Globus pallidus (tissue), 1 donor: Measurements from ENCODE around the gene SBF1.
A peak's percentile ranks its signal among the peaks of the same experiment; 100 is the strongest.

ENCODE experiments used
- DNase-seq: peaks from one replicate; pipeline ENCODE4 v3.0.0-alpha.2; 2015; ENCODE audit warnings: low spot score

The SBF1 gene

GRCh38 chr22:50485221-50486131, 10.6 kb upstream of the SBF1 start:
- no peak for DNase-seq

- no peak for DNase-seq
Observed at GRCh38 chr22:50483977-50484853, 9.4 kb upstream of the SBF1 start.

GRCh38 chr22:50483556-50483955, 8.7 kb upstream of the SBF1 start:
- DNase-seq = no peak

- no peak for DNase-seq
Observed at GRCh38 chr22:50483106-50483505, 8.3 kb upstream of the SBF1 start.

- DNase-seq = no peak
Observed at GRCh38 chr22:50482107-50483074, 7.6 kb upstream of the SBF1 start.

- DNase-seq = no peak
Observed at GRCh38 chr22:50481440-50482106, 6.7 kb upstream of the SBF1 start, which contains the start of gene ADM2. Gene ADM2, plus strand, starts transcription at chr22:50481543. Its CDS starts 305 bp downstream, at chr22:50481848.

- no peak for DNase-seq
Observed at GRCh38 chr22:50481045-50481439, 6.2 kb upstream of the SBF1 start.

- DNase-seq = no peak
Observed at GRCh38 chr22:50479721-50480120, 4.9 kb upstream of the SBF1 start.

- no peak for DNase-seq
Observed at GRCh38 chr22:50477923-50478322, 3.1 kb upstream of the SBF1 start.

GRCh38 chr22:50476868-50477267, 2.0 kb upstream of the SBF1 start:
- no peak for DNase-seq

GRCh38 chr22:50475652-50476002, 792 bp upstream of the SBF1 start:
- no peak for DNase-seq

- no peak for DNase-seq
Observed at GRCh38 chr22:50473855-50474671, 772 bp downstream of the SBF1 start.

- DNase-seq = no peak
Observed at GRCh38 chr22:50473088-50473487, 1.7 kb downstream of the SBF1 start.

- DNase-seq = no peak
Observed at GRCh38 chr22:50471962-50472361, 2.9 kb downstream of the SBF1 start.

GRCh38 chr22:50471197-50471847, 3.5 kb downstream of the SBF1 start:
- peak; percentile 87 for DNase-seq

GRCh38 chr22:50470491-50470890, 4.3 kb downstream of the SBF1 start:
- DNase-seq = no peak

GRCh38 chr22:50469377-50470305, 5.2 kb downstream of the SBF1 start:
- DNase-seq = no peak

GRCh38 chr22:50468626-50469025, 6.2 kb downstream of the SBF1 start:
- no peak for DNase-seq
